Endothelial cell of umbilical vein (primary cell): Measurements from ENCODE around the gene PKN1. TPM values are rescaled to one million over a fixed set of nuclear protein-coding genes. Genes with fewer than 3 reads are reported as not detected.

Source experiments
- BruUV-seq: library from RNA; stranded (reverse); fragments of 400-500 nt; replicated peaks from 2 replicates; lab custom pipeline; 2021; lab: Mats Ljungman, UMichigan
- CTCF ChIA-PET: fragments of 300-600, 350-600 bp; sonication (Branson Sonifier 250); formaldehyde crosslinking; loops from one replicate; lab custom pipeline; 2021; ENCODE audit warnings: antibody characterized with exemption, inconsistent platforms; lab: Charles Lee
- POLR2A ChIA-PET: fragments of 300-600, 350-600 bp; sonication (Branson Sonifier 250); formaldehyde crosslinking; loops from one replicate; lab custom pipeline; 2021; ENCODE audit warnings: antibody characterized with exemption, inconsistent platforms; lab: Charles Lee
- DNase-seq: peaks from one replicate; pipeline ENCODE4 v3.0.0-alpha.2; 2011; ENCODE audit warnings: low read depth, low spot score
- FAIRE-seq: peaks from 2 replicates; lab custom pipeline; 2011; peaks lifted over from hg19 to GRCh38; lab: Jason Lieb, UNC
- H2AFZ ChIP-seq: 2 replicates; pipeline ENCODE4 v1.6.0; 2012; ENCODE audit warnings: low read depth, low read length, control low read depth, inconsistent platforms
- H3K27ac ChIP-seq: 2 replicates; pipeline ENCODE4 v1.5.1; 2011; ENCODE audit warnings: low read depth, mild to moderate bottlenecking, control low read depth, low read length, moderate library complexity; ENCODE audit not compliant: insufficient read depth
- H3K27me3 ChIP-seq, 2 experiments: 2 replicates each; pipeline versions ENCODE4 v1.6.0 to v1.6.1; 2011; ENCODE audit warnings: low read length in 2 of 2, mixed read lengths in 1 of 2; ENCODE audit not compliant: control insufficient read depth in 2 of 2, insufficient read depth in 2 of 2
- H3K36me3 ChIP-seq, 2 experiments: 2 replicates in 1 of 2; 3 replicates in 1 of 2; pipeline ENCODE4 v1.5.1; 2011; ENCODE audit warnings: low read length in 2 of 2, mild to moderate bottlenecking in 1 of 2, moderate library complexity in 1 of 2; ENCODE audit not compliant: control insufficient read depth in 2 of 2, insufficient read depth in 2 of 2; ENCODE audit errors: extremely low read depth in 1 of 2
- H3K4me1 ChIP-seq: 3 replicates; pipeline ENCODE4 v1.5.1; 2011; ENCODE audit warnings: mild to moderate bottlenecking, low read length; ENCODE audit not compliant: control insufficient read depth, insufficient read depth; ENCODE audit errors: extremely low read depth
- H3K4me2 ChIP-seq: 2 replicates; pipeline ENCODE4 v1.6.1; 2011; ENCODE audit warnings: low read length, control low read depth, mixed read lengths; ENCODE audit not compliant: insufficient read depth
- H3K4me3 ChIP-seq, 3 experiments: fragments of 200-600 bp in 1 of 3; sonication (generic), shearing (Covaris generic) in 1 of 3; replicated peaks in 1 of 3; 2 replicates each; pipeline ENCODE4 v1.5.1; 2011 to 2016; ENCODE audit warnings: control low read depth in 3 of 3, low read length in 3 of 3, mild to moderate bottlenecking in 2 of 3, inconsistent platforms in 1 of 3, low read depth in 1 of 3, moderate library complexity in 1 of 3; ENCODE audit not compliant: insufficient read depth in 1 of 3
- H3K79me2 ChIP-seq: 2 replicates; pipeline ENCODE4 v1.6.0; 2012; ENCODE audit warnings: low read length, inconsistent platforms; ENCODE audit not compliant: control insufficient read depth, insufficient read depth
- H3K9ac ChIP-seq: replicated peaks from 2 replicates; pipeline ENCODE3; 2011; ENCODE audit warnings: low read length, control low read depth; ENCODE audit not compliant: insufficient read depth; ENCODE audit errors: extremely low read depth
- H3K9me1 ChIP-seq: replicated peaks from 3 replicates; pipeline ENCODE4 v1.6.0; 2011; ENCODE audit warnings: mild to moderate bottlenecking, low read length; ENCODE audit not compliant: control insufficient read depth, insufficient read depth; ENCODE audit errors: extremely low read depth
- H3K9me3 ChIP-seq: replicated peaks from 2 replicates; pipeline ENCODE4 v1.5.1; 2012; ENCODE audit warnings: low read length, inconsistent platforms; ENCODE audit not compliant: control insufficient read depth, insufficient read depth
- H4K20me1 ChIP-seq: replicated peaks from 2 replicates; pipeline ENCODE3; 2011; ENCODE audit warnings: mild to moderate bottlenecking, low read length; ENCODE audit not compliant: control insufficient read depth, insufficient read depth; ENCODE audit errors: extremely low read depth
- EZH2 ChIP-seq: IDR thresholded peaks from 2 replicates; pipeline ENCODE4 v1.6.1; 2012; ENCODE audit warnings: borderline replicate concordance, low read depth, mild to moderate bottlenecking, moderate library complexity, low read length, inconsistent platforms; ENCODE audit not compliant: severe bottlenecking
- FOS ChIP-seq: IDR thresholded peaks from 2 replicates; pipeline ENCODE4 v1.6.1; 2011; ENCODE audit warnings: mild to moderate bottlenecking, low read length, moderate library complexity, borderline replicate concordance; ENCODE audit not compliant: insufficient read depth
- GATA2 ChIP-seq: IDR thresholded peaks from 2 replicates; pipeline ENCODE4 v1.7.0; 2011; ENCODE audit warnings: low read depth, mild to moderate bottlenecking, moderate library complexity, mixed read lengths, low read length; ENCODE audit not compliant: insufficient read length, insufficient read depth
- JUN ChIP-seq: IDR thresholded peaks from 2 replicates; pipeline ENCODE4 v1.6.1; 2011; ENCODE audit warnings: borderline replicate concordance, low read depth; ENCODE audit not compliant: insufficient read length, insufficient read depth
- MYC ChIP-seq: IDR thresholded peaks from one replicate; pipeline ENCODE4 v1.6.1; 2011; ENCODE audit warnings: mild to moderate bottlenecking, low read depth, low read length
- POLR2A ChIP-seq: IDR thresholded peaks from 2 replicates; pipeline ENCODE4 v1.6.1; 2012; ENCODE audit warnings: low read depth, mild to moderate bottlenecking, control low read depth, low read length
- POLR2AphosphoS5 ChIP-seq: IDR thresholded peaks from 2 replicates; pipeline ENCODE4 v1.6.1; 2012; ENCODE audit warnings: low read depth, mild to moderate bottlenecking, control low read depth, low read length, moderate library complexity; ENCODE audit not compliant: insufficient read depth
- dilution Hi-C: fragments of 300-500 bp; cut with MboI; formaldehyde crosslinking; loops from one replicate; pipeline ENCODE4 v1.15.0; 2019; ENCODE audit warnings: low sequenced_read_pairs; ENCODE audit not compliant: extremely low pct_ligation_motif_present
- intact Hi-C: fragments of 100-400 bp; cut with micrococcal nuclease; formaldehyde crosslinking; loops from one replicate; pipeline ENCODE4 v1.10.0; 2022
- polyA plus RNA-seq, 4 experiments: library from polyadenylated mRNA; depleted of rRNA in 3 of 4; stranded (reverse) in 3 of 4; unstranded in 1 of 4; fragments of >200 nt; gene quantifications; 2 replicates each; pipeline versions ENCODE4 v1.2.1 to v1.2.3, GENCODE V29; 2011 to 2012; ENCODE audit warnings: missing spikeins in 1 of 4
- total RNA-seq: library from RNA; stranded (reverse); gene quantifications from 2 replicates; pipeline ENCODE4 v1.2.3, GENCODE V29; 2021
- TF ChIP-seq, protein P1 (sequence below), 2 donors: IDR thresholded peaks; 1 replicate in 1 of 2; 2 replicates in 1 of 2; pipeline ENCODE4 v1.5.1; 2011; ENCODE audit warnings: low read length in 2 of 2, mild to moderate bottlenecking in 2 of 2, moderate library complexity in 2 of 2, control low read depth in 1 of 2, inconsistent platforms in 1 of 2, low read depth in 1 of 2; ENCODE audit not compliant: insufficient read depth in 1 of 2; ENCODE audit errors: extremely low read depth in 1 of 2
- TF ChIP-seq, protein P2 (sequence below): IDR thresholded peaks from 2 replicates; pipeline ENCODE4 v1.6.1; 2011; ENCODE audit not compliant: insufficient read depth, insufficient read length

The PKN1 gene
- total and polyA plus RNA-seq, 2 donors (not counting 3 experiments of a cell fraction or from before 2014, with no cell fraction given) = 148 to 302 TPM

DNA sequence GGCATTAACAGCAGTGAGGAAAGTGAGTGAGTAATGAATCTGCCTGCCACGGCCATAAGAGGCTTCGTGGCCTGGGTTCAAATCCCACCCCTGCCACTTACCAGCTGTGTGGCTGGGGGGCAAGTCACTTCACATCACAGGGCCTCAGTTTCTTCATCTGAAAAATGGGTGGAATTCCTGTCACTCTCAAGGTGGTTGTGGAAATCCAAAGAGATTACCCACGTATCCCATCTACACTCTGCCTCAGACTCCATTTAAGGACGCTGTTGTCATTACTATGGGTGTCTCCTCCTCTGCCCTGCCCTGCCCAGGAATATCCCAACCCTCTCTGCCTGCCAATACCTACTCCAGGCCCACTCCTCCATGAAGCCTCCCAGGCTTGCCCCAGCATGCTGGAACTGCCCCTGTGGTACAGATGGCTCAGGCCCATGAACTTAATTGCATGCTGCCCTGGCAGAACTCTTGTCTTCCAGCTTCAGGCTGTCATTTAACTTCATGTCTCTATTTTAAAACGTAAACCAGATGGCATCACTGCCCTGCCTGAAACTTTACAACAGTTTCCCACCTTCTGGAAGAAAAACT lies 59.7 kb downstream of the PKN1 start:
- peaks cover 23% of the 10 kb centered on the region for H3K4me1 ChIP-seq
- no peaks in the 10 kb centered on the region for H4K20me1 ChIP-seq
- H3K9me3 ChIP-seq = no peaks in the 10 kb centered on the region
- no TSS peak for BruUV-seq
- H3K4me3 ChIP-seq = no peak overlapping the region
- FAIRE-seq (no peak), DNase-seq (no peak)
- peaks cover 3 to 15% of the 10 kb centered on the region in 2 experiments for H3K36me3 ChIP-seq
- dilution Hi-C loops (no loop called here), intact Hi-C loops (no loop called here)
- H3K27me3 ChIP-seq = no peaks in the 10 kb centered on the region
- H3K79me2 ChIP-seq = peaks cover 23% of the 10 kb centered on the region
- ChIA-PET CTCF (no interaction called here), POLR2A (no interaction called here)
- H3K27ac ChIP-seq = no peak overlapping the region
- no peak overlapping the region for H3K9ac ChIP-seq
- H3K4me2 ChIP-seq = no peak overlapping the region
- H2AFZ ChIP-seq = no peak overlapping the region
- TF ChIP-seq, protein P1, sequence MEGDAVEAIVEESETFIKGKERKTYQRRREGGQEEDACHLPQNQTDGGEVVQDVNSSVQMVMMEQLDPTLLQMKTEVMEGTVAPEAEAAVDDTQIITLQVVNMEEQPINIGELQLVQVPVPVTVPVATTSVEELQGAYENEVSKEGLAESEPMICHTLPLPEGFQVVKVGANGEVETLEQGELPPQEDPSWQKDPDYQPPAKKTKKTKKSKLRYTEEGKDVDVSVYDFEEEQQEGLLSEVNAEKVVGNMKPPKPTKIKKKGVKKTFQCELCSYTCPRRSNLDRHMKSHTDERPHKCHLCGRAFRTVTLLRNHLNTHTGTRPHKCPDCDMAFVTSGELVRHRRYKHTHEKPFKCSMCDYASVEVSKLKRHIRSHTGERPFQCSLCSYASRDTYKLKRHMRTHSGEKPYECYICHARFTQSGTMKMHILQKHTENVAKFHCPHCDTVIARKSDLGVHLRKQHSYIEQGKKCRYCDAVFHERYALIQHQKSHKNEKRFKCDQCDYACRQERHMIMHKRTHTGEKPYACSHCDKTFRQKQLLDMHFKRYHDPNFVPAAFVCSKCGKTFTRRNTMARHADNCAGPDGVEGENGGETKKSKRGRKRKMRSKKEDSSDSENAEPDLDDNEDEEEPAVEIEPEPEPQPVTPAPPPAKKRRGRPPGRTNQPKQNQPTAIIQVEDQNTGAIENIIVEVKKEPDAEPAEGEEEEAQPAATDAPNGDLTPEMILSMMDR (IDR thresholded peaks at IDR 0.05; ENCODE audit: extremely low read depth in 1 of 2, insufficient read depth in 1 of 2, low read depth in 1 of 2, low read length in 2 of 2) = no peak
- TF ChIP-seq, protein P2, sequence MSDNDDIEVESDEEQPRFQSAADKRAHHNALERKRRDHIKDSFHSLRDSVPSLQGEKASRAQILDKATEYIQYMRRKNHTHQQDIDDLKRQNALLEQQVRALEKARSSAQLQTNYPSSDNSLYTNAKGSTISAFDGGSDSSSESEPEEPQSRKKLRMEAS = no peak
- TF ChIP-seq POLR2AphosphoS5 (no peak), POLR2A (no peak), MYC (no peak), JUN (no peak), GATA2 (no peak), EZH2 (no peak), FOS (no peak)
- no peaks in the 10 kb centered on the region for H3K9me1 ChIP-seq
